ENCODE results near the gene ATXN7L2.

- TF ChIP-seq CTCF (IDR thresholded peaks at IDR 0.05) (no peak), POLR2A (IDR thresholded peaks at IDR 0.05) (no peak)
Measured at GRCh38 chr1:109503935-109504334, 20.2 kb downstream of the ATXN7L2 start.
